NCI-H2107 (cell line): ENCODE measurements around the gene HP1BP3.
"Not testable (repeated sequence)": the region's sequence is repeated elsewhere in the genome, so short reads cannot be mapped to it uniquely, and the experiment has no call there.

ENCODE experiments used
- DNase-seq: peaks from one replicate; lab custom pipeline; 2025; lab: John Stamatoyannopoulos, UW

HP1BP3 gene, protein sequence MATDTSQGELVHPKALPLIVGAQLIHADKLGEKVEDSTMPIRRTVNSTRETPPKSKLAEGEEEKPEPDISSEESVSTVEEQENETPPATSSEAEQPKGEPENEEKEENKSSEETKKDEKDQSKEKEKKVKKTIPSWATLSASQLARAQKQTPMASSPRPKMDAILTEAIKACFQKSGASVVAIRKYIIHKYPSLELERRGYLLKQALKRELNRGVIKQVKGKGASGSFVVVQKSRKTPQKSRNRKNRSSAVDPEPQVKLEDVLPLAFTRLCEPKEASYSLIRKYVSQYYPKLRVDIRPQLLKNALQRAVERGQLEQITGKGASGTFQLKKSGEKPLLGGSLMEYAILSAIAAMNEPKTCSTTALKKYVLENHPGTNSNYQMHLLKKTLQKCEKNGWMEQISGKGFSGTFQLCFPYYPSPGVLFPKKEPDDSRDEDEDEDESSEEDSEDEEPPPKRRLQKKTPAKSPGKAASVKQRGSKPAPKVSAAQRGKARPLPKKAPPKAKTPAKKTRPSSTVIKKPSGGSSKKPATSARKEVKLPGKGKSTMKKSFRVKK

DNA sequence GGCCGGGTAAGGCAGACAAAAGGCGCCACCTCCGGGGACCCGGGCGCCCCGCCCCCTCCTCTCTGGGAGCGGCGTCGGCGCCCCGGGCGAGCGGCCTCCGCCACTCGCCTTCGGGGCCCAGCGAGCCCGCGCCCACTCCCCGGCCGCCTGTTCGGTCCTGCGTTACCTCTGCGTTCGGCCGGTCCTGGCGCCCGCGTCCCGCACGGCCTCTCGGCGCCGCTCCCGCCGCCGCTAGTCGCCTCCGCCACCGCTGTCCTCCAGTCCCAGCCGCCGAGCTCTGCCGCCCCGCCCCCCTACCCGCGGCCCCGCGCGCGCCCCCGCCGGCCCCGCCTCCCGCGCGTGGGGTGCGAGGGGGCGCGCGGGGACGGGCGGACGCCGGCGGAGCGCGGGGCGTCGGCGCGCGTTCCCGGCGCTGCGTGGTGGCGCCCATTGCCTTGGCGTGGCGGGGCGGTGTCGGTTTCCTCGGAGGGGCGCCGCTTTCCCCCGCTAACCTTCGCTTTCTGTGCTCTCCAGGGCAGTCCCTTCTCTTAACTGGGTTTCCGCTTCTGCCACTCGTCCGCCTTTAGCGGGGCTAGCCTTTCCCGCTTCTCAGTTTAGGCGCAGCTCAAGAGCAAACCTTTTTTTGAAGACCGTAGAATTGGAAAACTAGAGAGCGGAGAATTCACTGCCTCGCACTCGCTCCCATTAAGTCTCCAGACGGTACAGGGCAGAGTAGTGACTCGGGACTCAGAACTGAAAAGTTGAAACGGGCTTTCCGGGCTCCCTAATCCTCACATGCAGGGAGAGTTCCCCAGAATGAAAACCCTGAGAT is at the start of gene HP1BP3:
Gene HP1BP3 (minus strand): TSS at position 279 of the 811 bp plus-strand sequence. CDS start 6,867 bp downstream, outside the sequence.
- DNase-seq: peak; percentile 51

DNA sequence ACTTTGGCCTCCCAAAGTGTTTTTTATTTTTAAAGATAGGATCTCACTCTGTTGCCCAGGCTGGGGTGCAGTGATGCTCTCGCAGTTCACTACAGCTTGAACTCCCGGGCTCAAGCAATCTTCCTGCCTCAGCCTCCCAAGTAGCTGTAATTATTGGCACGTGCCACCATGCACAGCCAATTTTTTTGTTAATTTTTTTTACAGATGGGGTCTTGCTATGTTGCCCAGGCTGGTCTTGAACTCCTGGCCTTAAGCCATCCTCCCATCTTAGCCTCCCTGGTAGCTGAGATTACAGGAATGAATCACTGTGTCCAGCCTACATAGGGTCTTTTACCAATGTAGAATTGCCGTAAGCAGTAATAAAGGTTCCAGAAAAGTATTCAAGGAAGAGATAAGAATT is 49.1 kb upstream of the HP1BP3 start:
- no peak for DNase-seq

DNA sequence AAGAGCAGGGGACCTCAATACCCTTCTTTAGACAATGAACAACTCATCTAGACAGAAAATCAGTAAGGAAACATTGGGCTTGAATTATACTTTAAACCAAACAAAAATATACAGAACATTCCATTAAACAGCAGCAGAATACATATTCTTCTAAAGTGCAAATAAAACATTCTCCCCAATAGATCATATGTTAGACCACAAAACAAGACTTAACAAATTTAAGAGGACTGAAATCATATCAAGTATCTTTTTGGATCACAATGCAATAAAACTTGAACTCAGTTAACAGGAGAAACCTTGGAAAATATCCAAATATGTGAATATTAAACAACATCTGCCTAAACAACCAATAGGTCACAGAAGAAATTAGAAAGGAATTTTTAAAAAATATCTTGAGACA is 47.7 kb upstream of the HP1BP3 start:
- no peak for DNase-seq

DNA sequence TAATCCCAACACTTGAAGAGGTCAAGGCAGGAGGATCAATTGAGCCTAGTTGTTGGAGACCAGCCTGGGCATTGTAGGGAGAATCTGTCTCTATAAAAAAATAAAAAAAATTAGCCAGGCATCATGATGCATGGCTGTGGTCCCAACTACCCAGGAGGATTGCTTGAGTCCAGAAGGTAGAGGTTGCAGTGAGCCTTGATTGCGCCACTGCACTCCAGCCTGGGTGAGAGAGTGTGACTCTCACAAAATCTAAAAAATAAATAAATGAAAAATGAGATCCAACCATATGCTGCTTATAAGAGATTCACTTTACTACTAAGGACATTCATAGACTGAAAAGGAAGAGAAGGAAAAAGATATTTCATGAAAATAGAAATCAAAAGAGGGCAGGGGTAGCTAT is 47.1 kb upstream of the HP1BP3 start:
- no peak for DNase-seq

DNA sequence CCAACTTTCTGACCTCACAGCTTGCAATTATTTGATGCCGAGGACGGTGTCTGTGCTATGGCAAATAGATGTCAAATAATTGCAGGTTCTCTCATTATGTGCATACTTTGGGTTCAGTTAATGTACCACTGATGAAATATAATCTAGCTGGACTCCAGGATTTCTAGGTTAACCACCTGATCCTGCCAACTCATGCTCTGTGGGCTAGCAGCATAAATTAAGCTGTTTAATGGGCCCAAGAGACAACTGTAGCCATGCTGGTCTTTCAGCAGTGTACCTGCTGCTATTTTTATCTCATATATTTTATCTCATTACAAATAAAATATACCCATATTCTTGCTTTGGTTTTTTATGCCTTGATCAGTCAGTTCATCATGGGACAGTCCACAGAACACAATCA is 43.3 kb upstream of the HP1BP3 start:
- no peak for DNase-seq

DNA sequence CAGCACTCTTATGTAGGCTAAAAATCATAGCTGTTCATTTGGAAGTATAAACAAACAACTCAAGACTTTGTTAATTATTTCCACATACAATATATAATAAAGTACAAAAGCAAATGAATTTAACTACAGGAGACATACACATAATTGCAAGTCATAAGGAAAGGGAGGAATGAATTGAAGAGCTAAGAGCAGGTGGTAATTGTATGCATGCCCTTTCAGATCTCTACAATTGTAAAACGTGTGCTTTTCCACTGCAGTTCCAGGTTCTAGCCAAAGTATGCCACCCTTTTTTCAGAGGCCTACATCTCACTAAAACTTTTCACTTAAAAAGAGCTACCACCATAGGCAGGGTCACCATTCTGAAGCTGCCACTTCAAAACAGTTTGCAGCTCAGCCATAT is 42.8 kb upstream of the HP1BP3 start:
- DNase-seq: no peak

DNA sequence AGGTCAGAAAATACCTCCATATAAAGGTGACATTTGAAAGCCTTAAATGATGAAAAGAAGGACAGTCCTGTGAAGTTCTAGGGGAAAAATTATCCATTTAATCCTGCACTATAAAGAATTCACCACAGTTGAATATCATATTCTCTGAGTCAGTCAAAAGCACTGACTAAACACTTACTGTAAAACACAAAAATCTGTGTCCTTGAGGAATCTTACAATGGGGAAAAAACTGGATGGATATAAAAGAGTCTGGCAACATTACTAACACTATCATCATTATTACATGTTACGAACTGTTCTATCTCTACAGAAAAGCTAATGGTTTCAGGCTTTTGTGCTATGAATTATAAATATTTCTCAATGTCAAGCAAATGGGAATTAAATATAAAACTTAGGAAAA is 42.4 kb upstream of the HP1BP3 start:
- DNase-seq: no peak

DNA sequence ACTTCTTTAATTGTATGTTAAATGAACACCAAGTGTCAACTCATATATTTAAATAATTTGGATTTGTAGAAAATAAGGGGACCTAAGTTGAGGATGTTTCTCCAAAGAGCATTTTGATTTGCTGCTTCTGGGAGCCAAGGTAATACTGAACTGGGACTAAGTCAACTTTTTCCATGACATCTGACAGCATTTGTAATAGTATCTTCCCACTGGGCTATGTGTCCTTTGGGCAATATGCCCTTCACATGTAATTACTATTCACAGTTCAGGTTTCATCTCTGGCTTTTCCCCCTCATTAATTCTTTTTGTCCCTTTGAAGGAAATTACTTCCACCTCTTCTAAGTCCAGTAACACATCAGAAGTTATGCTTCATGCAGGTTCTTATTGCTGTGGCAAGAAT is 36.7 kb upstream of the HP1BP3 start:
- no peak for DNase-seq

DNA sequence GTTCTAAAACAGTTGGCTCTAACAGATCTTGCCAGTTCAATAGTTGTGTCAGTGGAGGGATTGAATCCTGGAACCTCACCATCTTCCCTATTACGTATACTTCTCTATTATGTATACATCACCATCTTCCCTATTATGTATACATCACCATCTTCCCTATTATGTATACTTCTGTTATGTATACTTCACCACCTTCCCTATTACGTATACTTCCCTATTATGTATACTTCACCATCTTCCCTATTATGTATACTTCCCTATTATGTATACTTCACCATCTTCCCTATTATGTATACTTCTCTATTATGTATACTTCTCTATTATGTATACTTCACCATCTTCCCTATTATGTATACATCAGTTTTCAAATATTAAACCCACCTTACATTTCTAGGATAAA is 34.4 kb upstream of the HP1BP3 start:
- DNase-seq: no peak

DNA sequence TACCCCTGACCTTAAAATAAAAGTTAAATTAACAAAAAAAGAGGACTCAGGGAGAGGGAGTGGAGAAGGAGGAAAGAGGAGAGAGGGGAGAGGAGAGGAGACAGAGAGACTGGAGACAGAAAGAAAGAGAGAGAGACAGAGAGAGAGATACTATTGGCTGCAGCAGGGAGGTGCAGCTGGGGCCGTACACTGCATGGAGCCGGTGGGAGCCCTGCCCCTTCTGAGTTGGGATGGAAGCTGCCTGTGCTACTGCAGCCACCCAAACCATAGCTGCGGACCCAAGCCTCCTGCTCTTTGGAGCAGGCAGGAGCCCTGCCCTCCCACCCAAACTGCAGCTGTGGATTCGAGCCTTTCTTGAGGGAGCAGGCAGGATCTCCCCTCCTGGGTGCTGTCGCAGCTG is 32.7 kb upstream of the HP1BP3 start:
- no peak for DNase-seq

DNA sequence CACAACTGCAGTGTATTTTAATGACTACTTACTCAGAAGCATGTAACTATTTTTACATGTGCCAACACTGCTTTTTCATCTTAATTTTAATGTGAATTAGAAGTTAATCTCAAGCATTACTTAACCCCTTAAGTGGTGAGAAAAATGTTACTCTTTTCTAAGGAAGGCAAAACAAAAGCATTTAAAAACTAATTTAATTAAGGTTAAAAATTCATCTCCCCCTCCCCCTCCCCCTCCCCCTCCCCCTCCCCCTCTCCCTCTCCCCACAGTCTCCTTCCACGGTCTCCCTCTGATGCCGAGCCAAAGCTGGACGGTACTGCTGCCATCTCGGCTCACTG is 27.4 kb upstream of the HP1BP3 start:
- DNase-seq: no peak

DNA sequence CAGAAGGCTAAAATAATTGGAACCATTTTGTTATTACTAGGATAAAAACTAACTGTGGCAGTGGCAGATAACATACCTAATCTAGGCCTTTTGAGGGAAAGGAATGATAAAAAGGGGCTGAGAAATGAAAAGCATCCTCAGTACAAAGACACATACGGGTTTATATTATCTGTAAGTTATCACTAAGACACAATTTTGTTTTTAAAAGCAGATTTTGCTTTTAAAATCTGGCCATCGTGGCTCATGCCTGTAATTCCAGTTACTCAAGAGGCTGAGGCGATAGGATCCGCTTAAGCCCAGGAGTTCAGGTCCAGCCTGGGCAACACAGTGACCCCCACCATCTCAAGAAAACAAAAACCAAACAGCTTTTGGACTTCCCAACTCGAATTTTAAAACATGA is 24.8 kb upstream of the HP1BP3 start:
- DNase-seq: no peak

DNA sequence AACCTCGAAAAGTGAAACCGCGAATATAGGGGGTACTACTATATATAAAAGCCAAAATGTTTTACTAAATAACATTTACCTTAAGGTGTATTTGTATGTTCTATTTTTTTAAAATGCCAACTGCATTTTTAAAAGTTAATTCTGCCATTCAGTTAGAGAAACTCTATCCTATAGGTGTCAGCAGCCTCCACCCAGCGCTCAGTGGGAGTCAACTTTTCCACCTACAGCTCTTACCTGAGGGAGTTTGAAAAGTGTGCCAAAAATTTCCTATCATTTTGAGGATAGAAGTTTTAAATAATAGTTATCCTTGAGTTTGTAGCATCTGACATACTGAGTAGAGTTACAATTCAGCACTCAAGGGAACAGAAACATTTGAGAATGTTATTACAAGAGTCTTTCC is 6.1 kb upstream of the HP1BP3 start:
- no peak for DNase-seq

DNA sequence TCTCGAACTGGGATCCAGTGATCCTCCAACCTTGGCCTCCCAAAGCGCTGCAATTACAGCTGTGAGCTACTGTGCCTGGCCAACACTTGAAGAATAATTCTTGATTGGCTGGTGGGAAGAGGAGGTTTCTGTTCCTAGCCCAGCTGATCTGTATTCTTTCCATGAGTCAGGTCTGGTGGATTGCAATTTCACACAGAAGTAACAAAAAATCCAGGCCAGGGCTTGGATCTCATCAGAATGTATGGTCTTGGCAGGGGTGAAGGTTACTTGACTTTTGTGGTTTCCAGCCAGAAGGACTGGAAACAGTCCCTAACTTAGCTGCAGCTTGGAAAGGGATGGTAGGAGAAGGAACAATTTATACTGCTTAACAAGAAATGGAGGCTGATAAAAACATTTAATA is 5.1 kb upstream of the HP1BP3 start:
- no peak for DNase-seq

DNA sequence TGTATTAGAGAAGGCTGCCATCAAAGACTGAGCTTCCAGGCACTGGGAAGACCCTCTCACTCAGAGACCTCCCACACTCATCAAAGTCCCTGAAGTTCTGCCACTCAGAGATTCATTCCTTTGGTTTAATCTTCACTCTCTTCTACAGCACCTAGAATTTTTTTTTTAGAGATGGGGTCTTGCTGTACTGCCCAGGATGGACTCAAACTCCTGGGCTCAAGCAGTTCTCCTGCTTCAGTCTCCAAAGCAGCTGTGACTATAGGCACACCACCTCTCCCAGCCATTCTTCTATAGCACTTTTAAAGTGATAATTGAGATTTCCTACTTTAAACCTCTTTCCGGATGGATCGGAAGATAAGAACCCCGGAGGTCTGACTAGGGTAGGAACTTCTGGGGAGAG is 3.7 kb upstream of the HP1BP3 start:
- no peak for DNase-seq

DNA sequence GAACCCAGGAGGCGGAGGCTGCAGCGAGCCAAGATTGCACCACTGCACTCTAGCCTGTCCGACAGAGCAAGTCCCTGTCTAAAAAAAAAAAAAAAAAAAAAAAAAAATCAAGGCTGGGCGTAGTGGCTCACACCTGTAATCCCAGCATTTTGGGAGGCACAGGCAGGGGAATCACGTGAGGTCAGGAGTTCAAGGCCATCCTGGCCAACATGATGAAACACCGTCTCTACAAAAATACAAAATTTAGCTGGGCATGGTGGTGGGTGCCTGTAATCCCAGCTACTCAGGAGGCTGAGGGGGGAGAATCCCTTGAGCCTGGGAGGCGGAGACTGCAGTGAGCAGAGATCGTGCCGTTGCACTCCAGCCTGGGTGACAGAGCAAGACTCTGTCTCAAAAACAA is 2.5 kb upstream of the HP1BP3 start:
- DNase-seq: not testable (repeated sequence)

DNA sequence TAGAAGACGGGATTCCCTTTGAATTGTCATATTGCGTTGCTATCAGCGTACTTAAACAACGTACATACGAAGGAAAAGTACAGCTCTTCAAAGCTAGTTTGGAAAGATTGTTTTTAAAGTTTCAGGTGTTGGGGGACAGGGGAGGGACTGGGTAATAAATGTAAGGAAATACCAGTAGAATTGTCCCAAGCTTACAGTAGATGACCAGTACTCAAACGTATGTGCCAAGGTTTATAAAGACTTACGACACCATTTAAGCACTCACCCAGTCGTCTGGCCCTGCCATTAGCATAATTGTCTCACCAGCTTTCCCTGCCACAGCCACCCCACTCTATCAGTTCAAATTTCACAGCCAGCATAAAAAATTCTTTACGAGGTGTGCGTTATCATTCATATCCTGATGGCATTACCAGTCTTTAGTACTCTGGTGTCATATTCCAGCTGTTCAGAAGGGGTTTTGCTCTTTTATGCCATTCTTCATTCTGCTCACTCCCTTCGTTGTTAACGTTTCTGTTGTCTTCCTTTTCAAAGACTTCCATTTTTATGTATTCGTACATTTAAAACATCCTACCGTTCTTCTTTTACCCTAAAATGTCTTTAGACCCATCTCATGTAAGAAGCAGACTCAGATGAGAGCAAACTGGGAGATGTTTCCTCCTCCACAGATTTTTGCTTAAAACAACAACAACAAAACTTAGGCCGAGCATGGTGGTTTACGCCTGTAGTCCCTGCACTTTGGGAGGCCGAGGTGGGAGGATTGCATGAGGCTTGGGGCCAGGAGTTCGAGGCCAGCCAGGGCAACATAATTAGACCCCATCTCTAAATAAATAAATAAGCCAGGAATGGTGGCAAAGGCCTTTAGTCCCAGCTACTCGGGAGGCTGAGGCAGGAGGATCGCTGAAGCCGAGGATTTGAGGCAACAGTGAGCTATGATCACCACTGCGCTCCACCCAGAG is 1.0 kb upstream of the HP1BP3 start:
- DNase-seq: peak; percentile 23

DNA sequence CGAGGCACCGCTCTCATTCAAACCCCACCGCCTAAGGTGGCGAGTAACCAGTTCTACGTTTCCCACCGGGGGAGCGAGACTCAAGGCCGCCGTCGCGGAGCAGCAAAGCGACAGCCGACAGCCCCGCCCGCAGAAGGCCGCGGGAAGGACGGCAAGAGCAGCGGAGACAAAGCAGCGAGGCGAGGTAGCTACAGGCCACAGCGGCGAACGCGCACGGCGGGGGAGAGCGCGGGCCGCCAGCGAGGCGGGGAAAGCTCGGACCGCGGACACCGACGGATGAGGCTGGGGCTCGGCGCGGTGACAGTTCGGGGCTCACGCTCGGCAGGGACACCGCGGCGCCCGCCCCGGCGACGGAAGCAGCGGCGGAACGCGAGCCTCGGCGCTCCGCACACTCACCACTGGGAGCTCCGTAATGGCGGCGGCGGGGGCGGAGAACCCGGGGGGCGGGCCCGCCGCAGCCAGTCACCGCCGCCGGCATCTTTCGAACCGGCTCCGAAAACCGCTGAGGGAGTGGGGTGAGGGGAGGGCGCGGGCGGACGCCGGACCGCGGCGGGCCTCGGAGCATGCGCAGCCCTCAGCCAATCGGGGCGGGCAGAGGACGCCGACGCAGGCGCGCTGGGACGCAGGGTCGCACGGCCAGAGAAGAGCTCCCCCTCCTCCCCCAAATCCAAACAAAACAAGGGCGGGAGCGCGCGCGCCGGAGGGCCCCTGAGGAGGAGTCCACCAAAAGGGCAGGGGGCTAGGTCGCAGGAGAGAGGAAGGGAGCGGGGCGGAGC is 666 bp downstream of the HP1BP3 start:
- DNase-seq: peak; percentile 96

DNA sequence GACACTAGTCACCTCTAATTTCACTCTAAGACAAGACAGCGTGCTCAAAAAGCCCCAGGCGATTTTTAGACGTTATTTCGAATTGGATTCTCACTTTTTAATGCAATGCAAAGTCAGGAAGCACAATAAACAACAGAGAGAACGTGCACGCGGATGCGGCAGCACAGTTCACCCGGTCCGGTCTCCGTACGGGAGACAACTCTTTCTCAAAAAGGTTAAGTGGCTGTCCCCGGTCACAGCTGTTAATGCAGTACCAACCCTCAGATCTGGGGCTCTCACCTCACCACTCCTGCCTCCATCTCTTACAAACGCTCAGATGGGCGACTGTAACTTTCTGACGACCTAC is 1.2 kb downstream of the HP1BP3 start:
- no peak for DNase-seq

DNA sequence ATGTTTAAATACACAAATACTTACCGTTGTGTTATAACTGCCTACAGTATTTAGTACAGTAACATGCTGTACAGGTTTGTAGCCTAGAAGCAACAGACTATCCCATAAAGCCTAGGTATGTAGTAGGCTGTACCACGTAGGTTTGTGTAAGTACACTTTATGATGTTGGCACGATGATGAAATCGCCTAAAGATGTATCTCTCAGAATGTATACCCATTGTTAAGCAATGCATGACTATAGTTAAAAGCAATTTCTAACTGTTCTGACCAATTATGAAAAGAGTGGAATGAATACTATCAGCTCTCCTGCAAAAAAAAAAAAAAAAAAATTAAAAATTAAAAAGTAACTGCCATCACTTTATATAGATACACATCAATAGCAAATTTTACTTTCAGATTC is 11.4 kb downstream of the HP1BP3 start:
- DNase-seq: no peak

DNA sequence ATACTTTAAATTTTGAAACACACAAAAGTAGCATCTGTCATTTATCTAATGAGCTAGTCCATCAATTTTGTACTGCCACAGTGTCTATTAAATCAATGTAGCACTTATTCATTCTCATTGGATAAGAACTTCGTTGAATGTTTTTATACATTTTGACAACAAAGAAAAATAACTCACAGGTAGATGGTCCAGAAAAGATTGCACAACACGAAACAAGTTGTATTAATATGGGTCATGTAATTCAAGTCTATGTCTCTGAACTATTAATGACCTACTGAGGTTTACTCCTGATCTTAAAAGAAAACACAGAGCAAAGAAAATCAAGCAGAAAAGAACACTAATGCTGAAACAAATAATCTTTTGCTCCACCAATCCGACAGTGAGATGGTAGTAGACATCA is 15.3 kb downstream of the HP1BP3 start:
- no peak for DNase-seq
